GM06990 (cell line): Measurements from ENCODE around the gene ABCF2.

Experiments used
- DNase-seq: peaks from one replicate; pipeline ENCODE4 v3.0.0-alpha.2; 2011; ENCODE audit not compliant: insufficient read length; ENCODE audit errors: extremely low read depth
- H3K27me3 ChIP-seq: replicated peaks from 2 replicates; pipeline ENCODE4 v1.6.0; 2011; ENCODE audit warnings: low read length; ENCODE audit not compliant: control insufficient read depth, insufficient read depth
- H3K36me3 ChIP-seq: 2 replicates; pipeline ENCODE4 v1.5.1; 2011; ENCODE audit warnings: low read length; ENCODE audit not compliant: control insufficient read depth, insufficient read depth
- H3K4me3 ChIP-seq: replicated peaks from 2 replicates; pipeline ENCODE4 v1.5.1; 2011; ENCODE audit warnings: low read depth, mild to moderate bottlenecking, control low read depth, low read length
- TF ChIP-seq, protein P1 (sequence below): IDR thresholded peaks from 2 replicates; pipeline ENCODE4 v1.5.1; 2011; ENCODE audit warnings: low read length, control low read depth, mild to moderate bottlenecking, inconsistent platforms; ENCODE audit not compliant: insufficient read depth, poor library complexity, severe bottlenecking

The ABCF2 gene

DNA sequence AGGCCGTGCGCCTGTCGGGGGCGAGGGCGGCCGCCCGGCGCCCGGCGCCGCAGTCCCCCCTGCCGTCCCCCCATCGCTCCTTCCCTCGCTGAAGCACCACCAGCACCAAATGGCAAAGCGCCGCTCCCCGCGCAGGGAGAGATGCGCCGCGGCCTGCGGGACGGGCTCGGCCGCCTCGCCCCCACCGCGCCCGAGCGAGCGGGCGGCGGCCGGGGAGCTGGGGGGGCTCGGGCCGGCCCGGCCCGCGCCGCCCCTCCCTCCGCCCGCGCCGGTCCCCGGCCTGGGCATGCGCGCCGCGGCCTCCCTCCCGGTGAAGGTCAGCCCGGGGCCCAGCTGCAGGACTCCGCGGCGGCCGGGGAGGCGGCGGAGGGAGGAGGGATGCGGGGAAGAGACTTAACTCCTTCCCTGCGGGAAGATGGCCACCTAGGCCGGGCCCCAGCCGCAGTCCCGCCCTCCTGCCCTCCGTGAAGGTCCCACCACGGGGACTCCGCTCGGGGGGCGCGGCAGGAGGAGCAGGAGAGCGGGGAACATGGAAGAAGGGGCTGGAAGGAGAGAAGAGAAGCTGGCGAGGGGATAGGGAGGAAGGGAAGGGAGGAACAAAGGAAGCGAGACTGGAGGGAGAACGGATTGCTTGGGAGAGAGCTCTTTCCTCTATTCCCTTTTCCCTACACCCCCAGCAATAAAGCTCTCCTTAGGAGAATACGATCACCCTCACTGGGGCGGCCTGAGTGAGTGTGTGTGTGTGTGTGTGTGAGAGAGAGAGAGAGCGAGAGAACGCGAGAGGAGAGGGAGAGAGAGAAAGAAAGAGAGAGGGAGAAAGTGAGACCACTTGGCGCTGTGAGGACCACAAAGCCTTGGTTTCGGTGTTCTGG lies 24.9 kb upstream of the ABCF2 start:
- peaks cover 7% of the 10 kb centered on the region for H3K27me3 ChIP-seq
- DNase-seq: no peak
- H3K4me3 ChIP-seq: no peak overlapping the region; the same call in 1 of the 2 replicates

GRCh38 chr7:151251328-151251688 lies 24.3 kb upstream of the ABCF2 start:
- TF ChIP-seq, protein P1, sequence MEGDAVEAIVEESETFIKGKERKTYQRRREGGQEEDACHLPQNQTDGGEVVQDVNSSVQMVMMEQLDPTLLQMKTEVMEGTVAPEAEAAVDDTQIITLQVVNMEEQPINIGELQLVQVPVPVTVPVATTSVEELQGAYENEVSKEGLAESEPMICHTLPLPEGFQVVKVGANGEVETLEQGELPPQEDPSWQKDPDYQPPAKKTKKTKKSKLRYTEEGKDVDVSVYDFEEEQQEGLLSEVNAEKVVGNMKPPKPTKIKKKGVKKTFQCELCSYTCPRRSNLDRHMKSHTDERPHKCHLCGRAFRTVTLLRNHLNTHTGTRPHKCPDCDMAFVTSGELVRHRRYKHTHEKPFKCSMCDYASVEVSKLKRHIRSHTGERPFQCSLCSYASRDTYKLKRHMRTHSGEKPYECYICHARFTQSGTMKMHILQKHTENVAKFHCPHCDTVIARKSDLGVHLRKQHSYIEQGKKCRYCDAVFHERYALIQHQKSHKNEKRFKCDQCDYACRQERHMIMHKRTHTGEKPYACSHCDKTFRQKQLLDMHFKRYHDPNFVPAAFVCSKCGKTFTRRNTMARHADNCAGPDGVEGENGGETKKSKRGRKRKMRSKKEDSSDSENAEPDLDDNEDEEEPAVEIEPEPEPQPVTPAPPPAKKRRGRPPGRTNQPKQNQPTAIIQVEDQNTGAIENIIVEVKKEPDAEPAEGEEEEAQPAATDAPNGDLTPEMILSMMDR: no peak
- no peak for DNase-seq
- Histone ChIP-seq H3K36me3 (no peaks in the 10 kb centered on the region), H3K27me3 (peaks cover 7% of the 10 kb centered on the region), H3K4me3 (no peak overlapping the region)

More for the DNA sequence above, 24.9 kb upstream of the ABCF2 start:
- TF ChIP-seq, protein P1: no peak
- H3K36me3 ChIP-seq: no peaks in the 10 kb centered on the region

- Histone ChIP-seq H3K36me3 (no peaks in the 10 kb centered on the region), H3K27me3 (peaks cover 7% of the 10 kb centered on the region), H3K4me3 (no peak overlapping the region)
- TF ChIP-seq, protein P1: no peak
- no peak for DNase-seq
These were observed 23.5 kb upstream of the ABCF2 start for GRCh38 chr7:151250181-151251132.

DNA sequence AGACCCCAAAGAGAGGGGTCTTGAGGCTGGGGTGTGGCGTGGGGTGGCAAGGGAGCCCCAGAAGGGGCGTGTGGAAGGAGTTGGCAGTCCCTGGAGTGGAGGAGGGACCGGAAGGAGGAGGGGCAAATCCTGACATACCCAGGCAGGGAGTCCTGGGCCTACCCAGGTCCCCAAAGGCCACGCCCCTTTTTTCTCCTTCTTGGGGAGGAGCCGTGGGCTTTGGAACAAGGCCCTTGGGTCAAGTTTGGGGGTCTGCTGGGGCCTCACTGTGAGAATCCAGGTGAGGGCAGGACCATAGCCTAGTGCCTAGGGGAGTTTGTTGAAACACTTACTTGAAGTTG lies 22.7 kb upstream of the ABCF2 start:
- TF ChIP-seq, protein P1: no peak
- peaks cover 7% of the 10 kb centered on the region for H3K27me3 ChIP-seq
- no peak for DNase-seq
- H3K4me3 ChIP-seq: no peak overlapping the region
- H3K36me3 ChIP-seq: no peaks in the 10 kb centered on the region

DNA sequence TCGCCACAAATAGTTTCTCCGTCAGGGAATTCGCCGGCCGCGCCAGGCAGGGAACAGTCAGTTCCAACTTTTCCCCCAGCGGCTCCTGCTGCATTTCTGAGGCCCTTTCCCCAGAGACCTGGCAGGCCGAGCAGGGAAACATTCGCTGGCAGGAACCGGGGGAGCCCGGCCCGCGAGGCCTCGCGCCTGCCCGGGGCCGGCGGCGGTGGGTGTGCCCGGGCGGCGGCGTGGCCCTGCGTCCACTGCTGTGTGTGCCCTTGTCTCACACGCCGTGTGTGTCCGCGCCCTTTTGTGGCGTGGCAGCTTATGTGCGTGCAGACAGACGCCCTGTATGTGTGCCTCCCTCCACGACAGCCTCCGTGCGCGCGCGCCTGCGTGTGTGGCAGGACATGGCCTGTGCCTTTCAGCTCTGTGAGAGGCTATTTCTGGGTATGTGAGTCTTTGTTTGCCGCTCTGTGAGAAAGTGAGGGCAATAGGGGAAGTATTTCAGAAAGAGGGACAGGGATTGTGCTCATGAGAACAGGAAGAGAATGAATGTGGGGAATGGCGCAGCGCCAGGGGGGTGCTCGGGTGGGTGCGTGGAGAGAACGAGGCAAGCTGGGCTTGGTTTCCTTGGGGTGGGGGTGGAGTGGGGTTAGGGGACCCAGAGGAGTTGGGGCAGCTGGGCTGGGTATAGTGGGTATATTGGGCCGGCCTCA lies 22.2 kb upstream of the ABCF2 start:
- H3K4me3 ChIP-seq: no peak overlapping the region
- no peak for DNase-seq
- TF ChIP-seq, protein P1: no peak
- no peaks in the 10 kb centered on the region for H3K36me3 ChIP-seq
- H3K27me3 ChIP-seq: peaks cover 7% of the 10 kb centered on the region
